HepG2 (cell line): ENCODE results near the gene DPYSL3. TPM values are rescaled to one million over a fixed set of nuclear protein-coding genes. Genes with fewer than 3 reads are reported as not detected.

Source experiments
- ATAC-seq: fragments of 200-7000 bp; cut with Tn5 transposase; 3 replicates; pipeline ENCODE4 v1.9.1; 2020; ENCODE audit warnings: mild to moderate bottlenecking, moderate library complexity
- BruUV-seq: library from RNA; stranded (reverse); fragments of 400-500 nt; replicated peaks from 2 replicates; lab custom pipeline; 2021; lab: Mats Ljungman, UMichigan
- CTCF ChIA-PET: fragments of 300-600 bp; formaldehyde crosslinking; extraction: SDS; loops from one replicate; lab custom pipeline; 2021; ENCODE audit warnings: low total read pairs, inconsistent platforms, low intra/inter-chr PET ratio; lab: Yijun Ruan, JAX
- POLR2A ChIA-PET: fragments of 350-600 bp; sonication (Branson Sonifier 250); formaldehyde crosslinking; loops from one replicate; lab custom pipeline; 2020; ENCODE audit warnings: antibody characterized with exemption, inconsistent platforms; lab: Yijun Ruan, JAX
- DNase-seq: peaks from one replicate; pipeline ENCODE4 v3.0.0-alpha.2; 2015; ENCODE audit warnings: low spot score
- FAIRE-seq: peaks from 3 replicates; lab custom pipeline; 2011; peaks lifted over from hg19 to GRCh38; lab: Jason Lieb, UNC
- H2AFZ ChIP-seq: one replicate; pipeline ENCODE4 v1.6.1; 2011; ENCODE audit warnings: low read length, inconsistent platforms
- H3K27ac ChIP-seq: fragments of 300-600 bp; 3 replicates; pipeline ENCODE4 v1.8.0; 2011; ENCODE audit warnings: mixed run types, mild to moderate bottlenecking, mixed read lengths, low read length, inconsistent platforms; ENCODE audit not compliant: insufficient read depth; ENCODE audit errors: extremely low read length
- H3K27me3 ChIP-seq, 2 experiments: fragments of 200-600 bp in 1 of 2; 2 replicates in 1 of 2; 3 replicates in 1 of 2; pipeline versions ENCODE4 v1.6.0 to v1.8.0; 2011; ENCODE audit warnings: low read length in 2 of 2, mild to moderate bottlenecking in 2 of 2, moderate library complexity in 2 of 2, inconsistent platforms in 1 of 2; ENCODE audit not compliant: insufficient read depth in 2 of 2, control insufficient read depth in 1 of 2
- H3K36me3 ChIP-seq, 2 experiments: fragments of 200-600 bp in 1 of 2; replicated peaks in 1 of 2; 2 replicates in 1 of 2; 3 replicates in 1 of 2; pipeline versions ENCODE4 v1.5.1 to v1.8.0; 2011; ENCODE audit warnings: low read length in 2 of 2, inconsistent platforms in 1 of 2; ENCODE audit not compliant: insufficient read depth in 2 of 2, control insufficient read depth in 1 of 2
- H3K4me1 ChIP-seq: 2 replicates; pipeline ENCODE4 v1.5.1; 2012; ENCODE audit warnings: low read length, inconsistent platforms; ENCODE audit not compliant: insufficient read depth
- H3K4me2 ChIP-seq: 2 replicates; pipeline ENCODE4 v1.6.0; 2011; ENCODE audit warnings: low read depth, low read length, inconsistent platforms
- H3K4me3 ChIP-seq, 3 experiments: fragments of 200-600 bp in 1 of 3; sonication (generic), shearing (Covaris generic) in 1 of 3; replicated peaks in 1 of 3; 2 replicates each; pipeline ENCODE4 v1.5.1; 2011 to 2016; ENCODE audit warnings: low read length in 3 of 3, inconsistent platforms in 2 of 3, low read depth in 2 of 3, mild to moderate bottlenecking in 2 of 3, control low read depth in 1 of 3, mixed read lengths in 1 of 3; ENCODE audit not compliant: insufficient read depth in 1 of 3
- H3K79me2 ChIP-seq: one replicate; pipeline ENCODE4 v1.6.1; 2011; ENCODE audit warnings: low read length, inconsistent platforms; ENCODE audit not compliant: insufficient read depth
- H3K9ac ChIP-seq: 2 replicates; pipeline ENCODE4 v1.6.0; 2011; ENCODE audit warnings: mild to moderate bottlenecking, low read depth, low read length, inconsistent platforms; ENCODE audit not compliant: insufficient read depth
- H3K9me3 ChIP-seq: 2 replicates; pipeline ENCODE4 v1.5.1; 2012; ENCODE audit warnings: mild to moderate bottlenecking, low read length
- H4K20me1 ChIP-seq: 2 replicates; pipeline ENCODE4 v1.6.0; 2011; ENCODE audit warnings: inconsistent platforms, mild to moderate bottlenecking, low read length, moderate library complexity; ENCODE audit not compliant: insufficient read depth
- AHDC1 ChIP-seq: sonication (generic); formaldehyde crosslinking; IDR thresholded peaks from 2 replicates; pipeline ENCODE4 v1.5.1; 2020; ENCODE audit warnings: mild to moderate bottlenecking, missing genetic modification reagents, borderline replicate concordance
- CHD2 ChIP-seq: IDR thresholded peaks from 2 replicates; pipeline ENCODE4 v1.6.1; 2011; ENCODE audit warnings: low read depth, low read length, improper control_type of control experiment
- FUBP1 ChIP-seq: sonication (generic); formaldehyde crosslinking; IDR thresholded peaks from 2 replicates; pipeline ENCODE4 v1.5.1; 2020; ENCODE audit warnings: missing genetic modification reagents, mild to moderate bottlenecking, borderline replicate concordance
- MAF1 ChIP-seq: sonication (generic); formaldehyde crosslinking; IDR thresholded peaks from 2 replicates; pipeline ENCODE4 v1.5.0; 2020; ENCODE audit warnings: missing genetic modification reagents, borderline replicate concordance
- NBN ChIP-seq: fragments of 450-650 bp; conservative IDR thresholded peaks from 2 replicates; pipeline ENCODE4 v1.6.1; 2017
- RAD51 ChIP-seq: fragments of 450-650 bp; IDR thresholded peaks from 2 replicates; pipeline ENCODE4 v1.6.1; 2016; ENCODE audit warnings: borderline replicate concordance
- SMARCE1 ChIP-seq: fragments of 450-650 bp; IDR thresholded peaks from 2 replicates; pipeline ENCODE4 v1.6.1; 2017; ENCODE audit warnings: borderline replicate concordance
- TRIM22 ChIP-seq: fragments of 450-650 bp; IDR thresholded peaks from 2 replicates; pipeline ENCODE4 v1.6.1; 2017
- ZBTB42 ChIP-seq: sonication (generic); formaldehyde crosslinking; IDR thresholded peaks from 2 replicates; pipeline ENCODE4 v1.5.0; 2020; ENCODE audit warnings: mild to moderate bottlenecking, missing genetic modification reagents
- ZMAT3 ChIP-seq: sonication (generic); formaldehyde crosslinking; conservative IDR thresholded peaks from 2 replicates; pipeline ENCODE4 v1.7.0; 2021; ENCODE audit warnings: missing genetic modification reagents
- ZNF280D ChIP-seq: sonication (generic); formaldehyde crosslinking; IDR thresholded peaks from 2 replicates; pipeline ENCODE4 v1.5.1; 2020; ENCODE audit warnings: mild to moderate bottlenecking, missing genetic modification reagents
- ZNF570 ChIP-seq: sonication (generic); formaldehyde crosslinking; IDR thresholded peaks from 2 replicates; pipeline ENCODE4 v1.4.0; 2020; ENCODE audit warnings: mild to moderate bottlenecking, missing genetic modification reagents, borderline replicate concordance
- ZNF776 ChIP-seq: sonication (generic); formaldehyde crosslinking; IDR thresholded peaks from 2 replicates; pipeline ENCODE4 v1.4.0; 2020; ENCODE audit warnings: mild to moderate bottlenecking, missing genetic modification reagents
- WGBS: methylation state at CpG from one replicate; pipeline ENCODE4 v1.1.6; 2017; ENCODE audit warnings: low lambda C conversion rate; 5-methylcytosine and 5-hydroxymethylcytosine counted together
- in situ Hi-C: cut with HindIII; loops from 2 replicates; pipeline ENCODE4 v1.10.0; 2017; ENCODE audit warnings: low pct_unique_long_range_greater_than_20kb; ENCODE audit not compliant: extremely low pct_ligation_motif_present
- intact Hi-C: fragments of 100-400 bp; cut with micrococcal nuclease; formaldehyde crosslinking; loops from one replicate; pipeline ENCODE4 v1.10.0; 2022; ENCODE audit not compliant: unreplicated experiment
- polyA plus RNA-seq, 8 experiments: library from polyadenylated mRNA; depleted of rRNA in 3 of 8; stranded (reverse) in 7 of 8; unstranded in 1 of 8; fragments of >200 nt; fragmentation: Illumina TruSeq in 4 of 8; extraction: Trizol in 4 of 8; gene quantifications; 2 replicates each; pipeline versions ENCODE4 v1.2.1 to v1.2.3, GENCODE V29; 2011 to 2016; ENCODE audit warnings: low read depth in 4 of 8, missing spikeins in 1 of 8, mixed read lengths in 1 of 8; ENCODE audit not compliant: insufficient read depth in 1 of 8
- total RNA-seq, 5 experiments: library from RNA; depleted of rRNA; stranded (reverse); fragments of >200 nt; fragmentation: Illumina TruSeq; extraction: Trizol; gene quantifications; 2 replicates each; pipeline ENCODE4 v1.2.3, GENCODE V29; 2016; ENCODE audit warnings: low read depth in 1 of 5

Gene DPYSL3
- total and polyA plus RNA-seq, 2 of the 13 experiments (the other 11 are each of a cell fraction or from before 2014, with no cell fraction given): 0.08 to 0.15 TPM

- no peak for FAIRE-seq
Observed at GRCh38 chr5:147474140-147474539, 35.7 kb downstream of the DPYSL3 start.

More at GRCh38 chr5:147474140-147474539, 35.7 kb downstream of the DPYSL3 start:
- ATAC-seq (no peak), DNase-seq (no peak)
- H3K9me3 ChIP-seq: no peaks in the 10 kb centered on the region
- H3K9ac ChIP-seq: no peak overlapping the region
- H3K27me3 ChIP-seq: no peaks in the 10 kb centered on the region; a peak in 1 of 5 replicates
- in situ Hi-C loops (no loop called here), intact Hi-C loops (no loop called here)
- H3K36me3 ChIP-seq: no peaks in the 10 kb centered on the region
- H3K4me1 ChIP-seq: no peaks in the 10 kb centered on the region
- WGBS: 5% methylated on average over 1 of the region's 1 CpG
- H3K4me3 ChIP-seq: no peak overlapping the region
- no peak for TF ChIP-seq SMARCE1
- no peak for TF ChIP-seq FUBP1 (CRISPR knock-in tag)
- no peak for TF ChIP-seq CHD2
- no peak for TF ChIP-seq ZMAT3 (CRISPR knock-in tag)
- no peak for TF ChIP-seq MAF1
- no peak for TF ChIP-seq ZNF570 (CRISPR knock-in tag)
- no peak for TF ChIP-seq ZNF776 (CRISPR knock-in tag)
- no peak for TF ChIP-seq NBN
- no peak for TF ChIP-seq RAD51
- no peak for TF ChIP-seq ZBTB42 (CRISPR knock-in tag)
- TF ChIP-seq AHDC1 (CRISPR knock-in tag): no peak
- no peak for TF ChIP-seq TRIM22
- no peak for TF ChIP-seq ZNF280D (CRISPR knock-in tag)
- H3K27ac ChIP-seq: no peak overlapping the region
- no peaks in the 10 kb centered on the region for H3K79me2 ChIP-seq
- no peak overlapping the region for H3K4me2 ChIP-seq
- H4K20me1 ChIP-seq: no peaks in the 10 kb centered on the region
- POLR2A ChIA-PET: no interaction called here
- no peak overlapping the region for H2AFZ ChIP-seq
- CTCF ChIA-PET: no interaction called here
- BruUV-seq: no TSS peak
